NB4 (cell line): ENCODE measurements around the gene SYCE3.

Experiments used
- POLR2A ChIP-seq: IDR thresholded peaks from 2 replicates; pipeline ENCODE4 v1.6.1; 2011; ENCODE audit warnings: mild to moderate bottlenecking; ENCODE audit not compliant: insufficient read length; ENCODE audit errors: extremely low read depth
- TF ChIP-seq, protein P1 (sequence below): IDR thresholded peaks from one replicate; pipeline ENCODE4 v1.5.1; 2012; ENCODE audit warnings: low read depth, low read length

DNA sequence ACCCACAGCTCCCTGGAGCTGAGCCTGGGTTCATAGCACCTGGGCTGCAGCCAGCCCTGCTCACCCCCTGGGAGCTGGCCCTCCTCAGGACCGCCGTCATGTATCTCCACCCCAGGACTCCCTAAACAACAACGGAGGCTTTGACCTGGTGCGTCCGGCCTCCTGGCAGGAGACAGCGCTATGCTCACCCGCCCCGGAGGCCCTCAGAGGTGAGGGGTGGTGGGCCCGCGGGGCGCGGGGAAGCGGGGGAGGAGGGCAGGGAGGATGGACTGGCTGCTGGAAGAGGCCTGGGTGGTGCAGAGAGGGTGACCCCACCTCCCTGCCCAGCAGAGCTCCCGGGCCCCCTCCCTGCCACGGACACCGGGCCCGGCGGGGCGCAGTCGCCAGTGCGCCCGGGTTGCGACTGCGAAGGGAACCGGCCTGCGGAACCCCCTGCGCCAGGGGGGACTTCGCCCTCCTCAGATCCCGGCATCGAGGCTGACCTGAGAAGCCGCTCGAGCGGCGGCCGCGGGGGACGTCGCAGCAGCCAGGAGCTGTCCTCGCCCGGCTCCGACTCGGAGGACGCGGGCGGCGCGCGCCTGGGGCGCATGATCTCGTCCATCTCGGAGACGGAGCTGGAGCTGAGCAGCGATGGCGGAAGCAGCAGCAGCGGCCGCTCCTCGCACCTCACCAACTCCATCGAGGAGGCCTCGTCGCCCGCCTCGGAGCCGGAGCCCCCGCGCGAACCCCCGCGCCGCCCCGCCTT is 41.0 kb upstream of the SYCE3 start:
- no peak for TF ChIP-seq POLR2A
- TF ChIP-seq, protein P1, sequence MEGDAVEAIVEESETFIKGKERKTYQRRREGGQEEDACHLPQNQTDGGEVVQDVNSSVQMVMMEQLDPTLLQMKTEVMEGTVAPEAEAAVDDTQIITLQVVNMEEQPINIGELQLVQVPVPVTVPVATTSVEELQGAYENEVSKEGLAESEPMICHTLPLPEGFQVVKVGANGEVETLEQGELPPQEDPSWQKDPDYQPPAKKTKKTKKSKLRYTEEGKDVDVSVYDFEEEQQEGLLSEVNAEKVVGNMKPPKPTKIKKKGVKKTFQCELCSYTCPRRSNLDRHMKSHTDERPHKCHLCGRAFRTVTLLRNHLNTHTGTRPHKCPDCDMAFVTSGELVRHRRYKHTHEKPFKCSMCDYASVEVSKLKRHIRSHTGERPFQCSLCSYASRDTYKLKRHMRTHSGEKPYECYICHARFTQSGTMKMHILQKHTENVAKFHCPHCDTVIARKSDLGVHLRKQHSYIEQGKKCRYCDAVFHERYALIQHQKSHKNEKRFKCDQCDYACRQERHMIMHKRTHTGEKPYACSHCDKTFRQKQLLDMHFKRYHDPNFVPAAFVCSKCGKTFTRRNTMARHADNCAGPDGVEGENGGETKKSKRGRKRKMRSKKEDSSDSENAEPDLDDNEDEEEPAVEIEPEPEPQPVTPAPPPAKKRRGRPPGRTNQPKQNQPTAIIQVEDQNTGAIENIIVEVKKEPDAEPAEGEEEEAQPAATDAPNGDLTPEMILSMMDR, result no peak
